T-helper 1 cell treated with Interleukin-12 subunit alpha and Interleukin-12 subunit beta and Interleukin-4 antibody, amounts not matched to agents 30 ng/mL and 1 ng/mL, for 36 hours (primary cell): ENCODE results near the gene TKTL1. TPM values are rescaled to one million over a fixed set of nuclear protein-coding genes. Genes with fewer than 3 reads are reported as not detected.
"Not testable (repeated sequence)": the region's sequence is repeated elsewhere in the genome, so short reads cannot be mapped to it uniquely, and the experiment has no call there.

Source experiments
- intact Hi-C: fragments of 100-400 bp; cut with micrococcal nuclease; formaldehyde crosslinking; loops from one replicate; pipeline ENCODE4 v1.15.1; 2024
- total RNA-seq: library from RNA; stranded (reverse); gene quantifications from 2 replicates; pipeline ENCODE4 v1.2.3, GENCODE V29; 2022

The TKTL1 gene
- total RNA-seq, 1 donor from 2014 or later, result 1.1 TPM

GRCh38 chrX:154341399-154342298, 46.1 kb downstream of the TKTL1 start:
- intact Hi-C loops, result not testable (repeated sequence)

- intact Hi-C loops, result not testable (repeated sequence)
Measured at GRCh38 chrX:154343063-154343462, 47.5 kb downstream of the TKTL1 start.

DNA sequence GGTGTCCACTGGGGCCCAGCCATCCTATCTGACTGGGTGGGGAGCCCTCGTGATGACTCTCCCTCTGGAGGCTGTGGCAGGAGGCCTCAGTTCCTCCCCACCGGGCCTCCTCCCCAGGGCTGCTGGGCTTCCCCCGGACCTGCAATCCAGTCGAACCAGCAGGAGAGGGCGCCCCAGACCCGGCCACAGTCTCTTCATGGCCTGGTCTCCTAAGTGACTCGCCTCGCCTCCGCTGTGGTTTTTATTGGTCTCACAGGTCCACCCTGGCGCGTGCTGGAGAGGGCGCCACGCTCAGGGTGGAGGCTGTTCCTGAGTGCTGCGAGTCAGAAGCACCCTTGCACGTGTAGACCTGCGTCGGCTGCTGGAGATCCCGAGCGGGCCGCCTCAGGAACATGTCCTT, 48.0 kb downstream of the TKTL1 start:
- intact Hi-C loops, result not testable (repeated sequence)

DNA sequence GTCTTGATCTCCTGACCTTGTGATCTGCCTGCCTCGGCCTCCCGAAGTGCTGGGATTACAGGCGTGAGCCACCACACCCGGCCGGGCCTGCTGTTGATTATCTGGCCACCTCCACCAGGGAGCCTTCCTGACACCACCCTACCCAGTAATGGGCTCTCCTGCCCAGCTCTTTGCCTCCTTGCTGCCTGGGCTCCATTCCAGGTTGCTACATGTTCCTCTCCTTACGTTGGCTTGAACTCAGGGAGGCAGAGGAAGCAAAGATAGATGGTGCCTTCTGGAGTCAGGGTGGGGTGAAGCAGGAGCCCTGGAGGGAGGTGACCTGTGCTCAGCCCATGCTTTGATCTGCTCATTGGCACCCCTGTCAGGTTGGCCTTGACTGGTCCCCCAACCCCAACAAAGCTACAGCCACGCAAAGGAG, 52.5 kb downstream of the TKTL1 start:
- intact Hi-C loops, result no loop called here

DNA sequence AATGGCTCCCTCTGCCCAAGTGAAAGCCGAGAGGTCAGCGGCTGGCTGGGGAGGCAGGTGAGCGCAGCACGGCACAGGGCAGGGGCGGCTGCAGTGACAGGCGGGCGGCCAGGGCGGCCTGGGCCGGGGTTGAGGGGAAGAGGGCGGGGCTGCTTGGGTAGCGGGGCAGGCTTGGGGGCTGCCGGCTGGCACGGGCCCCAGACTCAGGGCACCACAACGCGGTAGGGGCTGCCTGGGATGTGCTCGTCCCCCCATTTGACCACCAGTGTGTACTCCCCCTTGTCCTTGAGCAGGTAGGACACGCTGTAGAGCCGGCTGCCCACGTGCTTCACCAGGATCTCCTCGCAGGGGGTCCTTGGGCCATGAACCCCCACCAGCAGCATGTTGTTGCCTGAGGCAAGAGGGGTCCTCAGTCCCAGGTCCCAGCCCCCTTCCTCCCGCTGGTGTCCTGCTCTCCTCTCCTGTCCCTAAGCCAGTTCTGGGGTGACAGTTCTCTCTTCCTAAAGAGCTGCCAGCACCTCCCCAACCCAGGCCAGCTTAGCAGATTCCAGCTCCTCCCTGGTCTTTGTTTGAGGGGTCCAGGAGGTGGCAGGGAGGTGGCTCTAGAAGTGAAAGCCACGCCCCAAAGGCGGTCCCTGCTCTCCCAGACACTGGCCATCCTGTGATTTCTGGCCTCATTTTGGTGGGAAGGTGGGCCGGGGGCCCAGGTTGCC, 53.2 kb downstream of the TKTL1 start:
- intact Hi-C loops, result no loop called here

- intact Hi-C loops, result no loop called here
Measured at GRCh38 chrX:154349359-154349935, 53.9 kb downstream of the TKTL1 start.

- intact Hi-C loops, result no loop called here
Measured at GRCh38 chrX:154349979-154350378, 54.4 kb downstream of the TKTL1 start.

DNA sequence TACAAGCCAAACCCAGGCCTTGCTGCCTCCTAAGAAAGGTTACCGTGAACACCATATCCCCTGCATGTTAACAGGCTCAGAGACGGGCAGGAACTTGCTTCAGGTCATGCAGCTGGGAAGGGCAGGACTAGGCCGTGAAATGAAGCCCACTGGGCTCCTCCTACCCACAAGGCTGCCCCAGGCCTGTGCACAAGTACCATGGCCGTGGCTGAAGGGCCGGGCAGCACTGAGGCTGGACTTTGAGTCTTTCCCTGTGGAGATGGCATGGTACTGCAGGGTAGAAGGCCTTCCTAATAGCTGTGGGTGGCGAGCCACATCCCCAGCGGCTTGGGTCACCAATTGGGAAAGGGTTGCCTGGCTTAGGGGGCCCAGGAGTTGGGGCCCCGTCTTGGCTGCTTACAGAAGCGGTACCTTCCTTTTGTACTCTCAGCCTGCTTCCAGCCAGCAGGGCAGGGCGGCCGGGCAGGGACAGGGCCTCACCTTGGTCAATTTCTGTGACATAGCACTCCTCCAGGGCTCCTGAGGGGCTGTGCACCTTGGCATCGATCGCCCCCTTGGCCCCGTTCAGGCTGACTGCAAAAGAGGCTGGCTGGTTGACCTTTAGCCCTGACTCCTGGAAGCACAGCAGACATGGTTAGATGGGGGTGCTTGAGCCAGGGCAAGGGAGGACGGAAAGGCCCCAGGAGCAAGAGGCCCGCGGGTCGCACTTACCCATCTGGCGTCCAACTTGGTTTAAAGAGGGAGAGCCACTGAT, 55.0 kb downstream of the TKTL1 start:
- intact Hi-C loops, result no loop called here

DNA sequence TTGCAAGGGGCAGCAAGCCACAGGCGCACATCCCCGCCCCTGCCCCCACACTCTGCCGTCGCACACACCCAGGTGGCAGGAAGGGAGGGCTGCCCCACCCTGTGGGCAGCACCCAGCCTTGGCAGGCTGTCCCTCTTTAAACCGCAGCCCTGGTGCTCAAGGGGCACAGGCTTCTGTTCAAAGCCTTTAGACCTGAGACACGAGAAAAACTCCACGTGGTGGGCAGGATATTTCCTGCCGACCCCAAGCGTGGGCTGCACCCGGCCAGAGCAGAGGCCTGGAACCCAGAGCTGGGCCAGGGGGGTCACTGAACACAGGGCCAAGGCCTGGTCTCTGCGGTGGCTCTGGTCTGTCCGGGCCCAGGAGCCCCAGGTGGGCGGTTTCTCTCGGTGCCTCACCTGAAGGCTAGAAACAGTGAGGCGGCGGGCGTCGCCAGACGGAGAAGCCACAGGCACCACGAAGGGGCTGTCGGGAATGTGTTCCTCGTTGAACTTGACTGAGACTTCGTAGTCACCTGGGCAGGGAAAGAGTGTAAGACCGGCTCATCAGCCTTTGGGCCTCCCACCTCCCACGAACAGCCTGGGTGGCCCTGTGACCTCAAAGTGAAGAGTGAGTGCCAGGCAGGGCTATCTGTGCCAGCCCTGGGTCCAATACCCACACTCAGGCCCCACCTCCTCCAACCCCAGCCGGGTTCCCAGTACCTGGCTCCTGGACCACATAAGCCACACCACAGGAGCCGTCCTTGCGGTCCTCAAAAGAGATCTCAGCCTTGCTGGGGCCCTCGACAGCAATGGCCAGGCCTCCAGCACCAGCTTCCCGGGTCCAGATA, 55.8 kb downstream of the TKTL1 start:
- intact Hi-C loops, result no loop called here

DNA sequence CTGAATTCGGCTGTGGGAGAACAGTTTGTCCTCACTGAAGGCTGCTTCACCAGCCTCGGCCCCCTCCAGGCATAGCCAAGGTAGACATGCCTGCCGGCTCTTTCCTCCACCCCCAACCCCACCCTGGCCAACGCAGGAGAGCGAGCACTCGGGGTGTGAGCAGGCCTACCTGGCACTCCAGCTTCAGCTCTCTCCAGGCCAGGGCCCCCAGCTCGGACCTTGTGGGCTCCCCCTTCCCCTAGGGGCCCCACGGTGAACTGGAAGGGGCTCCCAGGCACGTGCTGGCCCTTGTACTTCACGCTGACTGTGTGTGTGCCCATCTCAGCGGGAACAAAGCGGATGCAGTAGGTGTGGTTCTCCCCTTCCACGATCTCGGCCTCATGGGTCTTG, 56.4 kb downstream of the TKTL1 start:
- intact Hi-C loops, result no loop called here

DNA sequence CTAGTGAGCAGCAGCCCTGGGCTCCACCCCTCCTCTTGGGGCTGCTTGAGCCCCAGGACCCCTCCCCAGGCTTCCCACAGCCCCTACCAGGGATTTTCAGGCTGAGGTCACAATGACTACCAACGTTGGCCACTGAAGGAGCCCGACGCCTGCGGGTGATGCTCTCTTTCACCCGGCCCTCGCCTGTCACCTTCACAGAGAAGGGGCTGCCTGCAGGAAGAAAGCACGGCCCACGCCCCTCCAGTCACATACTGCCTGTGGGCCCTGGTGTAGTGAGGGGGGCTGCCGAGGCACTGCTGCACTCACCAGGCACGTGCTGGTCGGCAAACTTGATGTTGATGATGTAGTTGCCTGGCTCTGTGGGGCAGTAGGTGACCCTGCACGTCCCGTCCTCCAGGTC, 56.9 kb downstream of the TKTL1 start:
- intact Hi-C loops, result no loop called here

GRCh38 chrX:154353172-154353843, 57.7 kb downstream of the TKTL1 start:
- intact Hi-C loops, result no loop called here

DNA sequence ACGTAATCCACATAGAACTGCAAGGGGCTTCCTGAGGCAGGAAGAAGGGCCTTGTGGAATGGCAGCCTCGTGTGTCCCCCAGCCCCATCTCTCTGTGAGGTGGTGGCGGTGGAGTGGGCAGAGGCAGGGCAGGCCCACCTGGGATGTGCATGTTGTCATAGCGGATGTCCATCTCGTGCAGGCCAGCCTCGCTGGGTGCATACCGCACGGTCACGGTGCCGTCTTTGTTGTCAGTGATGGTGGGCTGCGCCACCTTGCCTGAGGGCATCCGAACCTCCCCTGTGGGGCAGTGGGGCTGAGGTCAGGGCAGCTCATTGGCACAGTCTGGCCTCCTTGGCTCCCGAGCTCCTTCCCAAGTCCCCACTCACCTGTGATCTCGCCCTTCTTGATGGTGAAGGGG, 58.4 kb downstream of the TKTL1 start:
- intact Hi-C loops, result no loop called here

GRCh38 chrX:154354516-154354915, 58.9 kb downstream of the TKTL1 start:
- intact Hi-C loops, result no loop called here

DNA sequence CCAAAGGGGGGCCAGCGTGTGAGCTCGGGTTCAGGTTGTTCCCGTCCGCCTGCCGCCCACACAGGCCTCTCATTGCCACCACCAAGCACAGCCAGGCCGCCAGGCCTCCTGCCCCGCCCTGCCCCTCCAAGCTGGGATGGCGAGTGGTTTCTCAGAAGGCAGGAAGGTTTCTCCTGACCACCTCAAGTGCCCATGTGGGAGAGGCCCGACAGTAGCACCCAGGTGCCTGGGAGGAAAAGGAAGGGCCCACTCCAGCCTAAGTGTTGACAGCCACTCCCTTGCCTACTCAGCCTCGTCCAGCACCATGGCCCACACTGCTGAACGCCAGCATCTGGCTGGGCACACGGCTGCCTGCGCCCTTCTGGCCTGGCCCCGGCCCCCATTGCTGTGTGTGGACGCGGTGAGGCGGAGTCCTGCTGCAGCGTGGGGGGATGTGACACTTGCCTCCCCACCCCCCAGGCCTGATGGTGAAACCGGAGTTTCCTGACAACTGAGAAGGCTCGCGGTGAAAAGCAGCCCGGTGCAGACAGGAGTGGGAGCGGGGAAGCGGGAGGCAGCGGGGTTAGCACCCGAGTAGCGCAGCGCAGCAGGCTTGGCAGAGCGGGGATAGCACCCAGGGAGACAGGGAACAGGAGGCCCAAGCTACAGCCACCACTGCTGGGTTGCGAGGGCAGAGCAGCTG, 59.6 kb downstream of the TKTL1 start:
- intact Hi-C loops, result no loop called here

DNA sequence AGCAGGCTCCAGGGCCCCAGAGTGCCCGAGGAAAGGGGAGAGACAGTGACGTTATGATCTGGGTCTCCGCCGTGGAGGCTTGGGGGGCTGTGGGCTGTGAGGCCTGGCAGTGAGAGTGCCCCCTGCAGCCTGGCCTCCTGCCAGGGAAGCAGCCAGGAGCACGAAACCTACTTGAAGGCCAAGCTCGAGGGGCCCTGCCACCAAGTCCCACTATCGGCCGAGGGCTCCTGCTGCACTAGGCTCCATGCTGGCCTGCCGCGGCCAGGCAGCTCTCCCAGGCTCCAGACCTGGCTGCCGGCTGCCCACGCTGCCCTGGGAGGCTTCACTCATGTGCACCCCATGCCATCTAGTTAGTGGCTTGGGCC, 60.2 kb downstream of the TKTL1 start:
- intact Hi-C loops, result no loop called here

GRCh38 chrX:154356596-154356995, 61.0 kb downstream of the TKTL1 start:
- intact Hi-C loops, result no loop called here

DNA sequence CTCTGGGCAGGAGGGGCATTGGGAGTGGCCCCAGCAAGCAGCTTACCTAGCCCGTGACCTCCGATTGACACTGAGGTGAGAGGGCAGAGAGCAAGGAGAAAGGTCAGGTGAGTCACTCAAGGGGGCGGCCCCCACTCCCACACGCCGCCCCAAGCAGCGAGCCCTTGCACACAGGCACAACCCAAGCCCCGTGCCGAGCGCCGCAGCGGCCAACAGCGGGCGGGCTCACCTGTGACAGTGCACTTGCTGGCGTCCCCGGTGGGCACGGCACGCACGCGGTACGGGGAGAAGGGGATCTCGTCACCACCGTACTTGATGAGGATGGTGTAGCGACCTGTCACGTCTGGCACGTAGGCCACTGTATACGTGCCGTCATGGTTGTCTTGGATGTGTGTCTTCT, 61.6 kb downstream of the TKTL1 start:
- intact Hi-C loops, result no loop called here

GRCh38 chrX:154358011-154358410, 62.4 kb downstream of the TKTL1 start:
- intact Hi-C loops, result no loop called here

GRCh38 chrX:154358829-154359228, 63.2 kb downstream of the TKTL1 start:
- intact Hi-C loops, result no loop called here
